Activated naive CD4-positive, alpha-beta T cell treated with anti-CD3 and anti-CD28 coated beads, Interleukin-2, amount 10 ng/mL, durations not matched to agents 7 days and 5 days (primary cell): ENCODE results near the gene FKBP7.
"Not testable (repeated sequence)": the region's sequence is repeated elsewhere in the genome, so short reads cannot be mapped to it uniquely, and the experiment has no call there.

Source experiments
- CTCF ChIA-PET: fragments of 350-600 bp; sonication (Branson Sonifier 250); formaldehyde crosslinking; loops from one replicate; lab custom pipeline; 2021; ENCODE audit warnings: antibody characterized with exemption; lab: Charles Lee
- DNase-seq: peaks from one replicate; pipeline ENCODE4 v3.0.0-alpha.2; 2020
- H3K27ac Mint-ChIP-seq: one replicate; pipeline ENCODE4 v1.8.0; 2021; ENCODE audit warnings: mild to moderate bottlenecking, moderate library complexity, mixed read lengths
- H3K27me3 Mint-ChIP-seq: one replicate; pipeline ENCODE4 v1.8.0; 2021; ENCODE audit warnings: mild to moderate bottlenecking, mixed read lengths
- H3K36me3 Mint-ChIP-seq: one replicate; pipeline ENCODE4 v1.8.0; 2021; ENCODE audit warnings: mixed read lengths
- H3K4me1 Mint-ChIP-seq: one replicate; pipeline ENCODE4 v1.8.0; 2021; ENCODE audit warnings: mixed read lengths
- H3K4me3 Mint-ChIP-seq: one replicate; pipeline ENCODE4 v1.8.0; 2021; ENCODE audit warnings: mild to moderate bottlenecking, moderate library complexity, mixed read lengths
- H3K9me3 Mint-ChIP-seq: one replicate; pipeline ENCODE4 v1.8.0; 2021; ENCODE audit warnings: mixed read lengths

FKBP7 gene

DNA sequence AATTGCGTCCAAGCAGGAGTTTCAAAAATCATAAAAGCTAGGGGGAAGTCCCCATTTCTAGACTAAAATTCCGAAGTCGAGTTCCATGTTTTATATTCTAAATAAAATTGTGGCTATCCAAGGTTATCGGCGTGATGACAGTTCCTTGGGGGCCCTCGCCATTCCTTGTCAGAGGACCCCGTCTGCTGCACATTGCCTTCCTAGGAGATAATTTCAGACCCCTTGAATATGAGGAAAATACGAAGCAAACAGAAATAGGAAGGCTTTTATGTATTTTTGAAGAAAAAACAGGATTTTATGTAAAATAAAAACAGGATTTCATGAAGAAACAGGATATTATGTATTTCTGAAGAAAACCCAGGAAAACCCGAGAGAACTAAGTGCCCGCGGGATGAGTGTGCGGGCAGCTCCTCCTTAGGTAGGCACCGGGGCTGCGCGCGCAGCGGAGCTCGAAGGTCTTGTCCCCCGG is 1.4 kb upstream of the FKBP7 start:
- Mint-ChIP-seq H3K4me3 (peak overlapping the region; percentile 94), H3K9me3 (no peaks in the 10 kb centered on the region), H3K27me3 (no peaks in the 10 kb centered on the region), H3K27ac (peak overlapping the region; percentile 99), H3K36me3 (peaks cover 3% of the 10 kb centered on the region), H3K4me1 (peaks cover 43% of the 10 kb centered on the region)
- no peak for DNase-seq
- CTCF ChIA-PET = interaction anchor here (1.1 to 1.7 kb wide), 2 partner anchors 27 to 43 kb away, joined by 3 to 6 read pairs; no protein-coding TSS in a partner anchor

GRCh38 chr2:178479275-178479616 is 846 bp upstream of the FKBP7 start:
- peaks cover 3% of the 10 kb centered on the region for H3K36me3 Mint-ChIP-seq
- CTCF ChIA-PET = interaction anchor here (1.1 to 1.7 kb wide), 2 partner anchors 28 to 43 kb away, joined by 3 to 6 read pairs; no protein-coding TSS in a partner anchor

GRCh38 chr2:178478130-178478438 is 316 bp downstream of the FKBP7 start:
- DNase-seq = peak; percentile 26
- Mint-ChIP-seq H3K36me3 (peaks cover 3% of the 10 kb centered on the region), H3K4me1 (peaks cover 43% of the 10 kb centered on the region), H3K9me3 (no peaks in the 10 kb centered on the region), H3K27me3 (no peaks in the 10 kb centered on the region), H3K4me3 (peak overlapping the region; percentile 94), H3K27ac (peak overlapping the region; percentile 99)
- CTCF ChIA-PET = no interaction called here

More at GRCh38 chr2:178479275-178479616, 846 bp upstream of the FKBP7 start:
- H3K27me3 Mint-ChIP-seq = no peaks in the 10 kb centered on the region
- no peak for DNase-seq
- peaks cover 43% of the 10 kb centered on the region for H3K4me1 Mint-ChIP-seq
- no peaks in the 10 kb centered on the region for H3K9me3 Mint-ChIP-seq
- peak overlapping the region; percentile 94 for H3K4me3 Mint-ChIP-seq
- peak overlapping the region; percentile 99 for H3K27ac Mint-ChIP-seq

DNA sequence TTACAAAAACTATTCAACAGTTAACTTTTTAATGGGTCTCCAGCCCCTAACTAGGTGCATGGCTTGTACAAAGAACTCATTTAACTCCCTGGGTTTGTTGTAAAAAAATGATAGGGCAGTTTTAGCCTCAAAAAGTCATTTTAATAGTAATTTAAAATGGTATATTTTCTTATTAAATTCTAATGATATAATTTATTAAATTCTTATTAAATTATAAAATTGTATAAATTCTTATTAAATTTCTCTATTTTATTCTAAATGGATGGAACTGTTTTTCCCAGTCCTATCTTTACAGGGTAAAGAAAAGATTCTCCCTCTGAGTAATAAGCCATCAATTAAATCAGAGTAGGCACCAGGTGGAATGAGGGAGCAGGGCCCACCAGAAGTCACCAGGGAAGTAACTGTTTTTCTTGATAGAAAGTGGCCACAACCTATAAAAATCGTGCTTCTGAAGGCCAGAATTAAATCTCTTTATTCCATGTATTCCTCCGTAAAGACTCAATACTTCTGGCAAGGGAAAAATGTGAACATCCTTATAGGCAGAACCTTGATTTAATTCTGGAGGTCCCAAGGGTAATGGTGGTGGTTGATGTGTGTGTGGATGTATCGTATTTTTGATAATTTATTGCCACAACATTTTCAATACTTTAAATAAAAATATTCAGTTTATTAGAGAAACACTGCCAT is 814 bp downstream of the FKBP7 start:
- H3K4me1 Mint-ChIP-seq = peaks cover 38% of the 10 kb centered on the region
- H3K27ac Mint-ChIP-seq = peak overlapping the region; percentile 99
- H3K9me3 Mint-ChIP-seq = no peaks in the 10 kb centered on the region
- CTCF ChIA-PET = no interaction called here
- H3K36me3 Mint-ChIP-seq = no peaks in the 10 kb centered on the region
- no peaks in the 10 kb centered on the region for H3K27me3 Mint-ChIP-seq
- peak overlapping the region; percentile 94 for H3K4me3 Mint-ChIP-seq
- no peak for DNase-seq

DNA sequence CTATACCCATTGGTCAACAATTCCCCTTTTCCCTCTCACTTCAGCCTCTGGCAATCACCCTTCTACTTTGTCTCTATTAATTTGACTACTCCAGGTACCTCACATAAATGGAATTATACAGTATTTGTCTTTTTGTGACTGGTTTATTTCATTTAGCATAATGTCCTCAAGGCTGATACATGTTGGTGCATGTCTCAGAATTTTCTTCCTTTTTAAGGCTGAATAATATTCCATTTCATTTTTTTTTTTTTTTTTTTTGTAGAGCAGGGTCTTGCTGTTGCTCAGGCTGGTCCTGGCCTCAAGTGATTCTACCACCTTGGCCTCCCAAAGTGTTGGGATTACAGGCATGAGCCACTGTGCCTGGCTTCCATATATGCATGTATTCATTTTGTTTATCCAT is 1.9 kb downstream of the FKBP7 start:
- CTCF ChIA-PET = interaction anchor here (1.1 kb wide), 1 partner anchor 9 kb away, joined by 3 read pairs; no protein-coding TSS in a partner anchor
- H3K4me3 Mint-ChIP-seq = no peak overlapping the region
- H3K4me1 Mint-ChIP-seq = peaks cover 27% of the 10 kb centered on the region

DNA sequence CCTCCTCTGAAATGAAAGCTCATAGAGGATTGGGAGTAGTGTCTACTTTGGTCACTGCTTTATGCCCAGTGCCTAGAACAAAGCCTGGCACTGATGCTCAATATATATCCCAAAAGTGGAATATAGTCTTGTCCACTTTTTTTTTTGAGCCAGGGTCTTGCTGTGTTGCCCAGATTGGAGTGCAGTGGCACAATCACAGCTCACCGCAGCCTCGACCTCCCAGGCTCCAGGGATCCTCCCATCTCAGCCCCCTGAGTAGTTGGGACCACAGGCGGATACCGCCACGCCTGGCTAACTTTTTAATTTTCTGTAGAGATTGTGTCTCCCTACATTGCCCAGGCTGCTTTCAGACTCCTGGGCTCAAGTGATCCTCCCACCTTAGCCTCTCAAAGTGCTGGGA is 3.8 kb downstream of the FKBP7 start:
- H3K27ac Mint-ChIP-seq = no peak overlapping the region
- CTCF ChIA-PET = no interaction called here
- H3K27me3 Mint-ChIP-seq = no peaks in the 10 kb centered on the region
- H3K36me3 Mint-ChIP-seq = no peaks in the 10 kb centered on the region
- H3K4me1 Mint-ChIP-seq = peaks cover 18% of the 10 kb centered on the region
- no peak overlapping the region for H3K4me3 Mint-ChIP-seq
- H3K9me3 Mint-ChIP-seq = no peaks in the 10 kb centered on the region
- no peak for DNase-seq

More for the DNA sequence above, 1.9 kb downstream of the FKBP7 start:
- H3K27me3 Mint-ChIP-seq = no peaks in the 10 kb centered on the region
- H3K36me3 Mint-ChIP-seq = no peaks in the 10 kb centered on the region
- H3K9me3 Mint-ChIP-seq = no peaks in the 10 kb centered on the region
- DNase-seq = no peak
- no peak overlapping the region for H3K27ac Mint-ChIP-seq

DNA sequence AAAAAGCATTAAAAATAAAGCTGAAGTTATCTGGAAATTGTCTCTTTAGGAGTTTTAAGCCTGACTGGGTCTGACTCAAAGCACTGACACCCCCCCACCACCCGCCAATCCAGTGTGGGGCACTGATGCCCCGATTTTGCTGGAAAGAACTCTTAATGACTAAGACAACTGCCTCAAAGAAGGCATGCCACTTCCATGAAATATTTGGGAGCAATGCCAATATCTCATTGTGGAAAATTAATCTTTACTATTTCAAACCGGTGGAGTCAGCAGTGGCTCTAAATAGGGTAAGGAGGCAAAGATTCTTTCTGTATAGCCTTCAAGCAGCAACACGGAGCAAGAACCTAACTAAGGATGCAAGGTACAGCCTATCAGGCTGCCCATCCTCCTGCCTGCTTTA is 4.5 kb downstream of the FKBP7 start:
- Mint-ChIP-seq H3K27me3 (no peaks in the 10 kb centered on the region), H3K36me3 (no peaks in the 10 kb centered on the region), H3K9me3 (no peaks in the 10 kb centered on the region), H3K4me1 (peaks cover 12% of the 10 kb centered on the region), H3K4me3 (no peak overlapping the region), H3K27ac (no peak overlapping the region)
- no peak for DNase-seq
- CTCF ChIA-PET = no interaction called here

GRCh38 chr2:178473373-178473772 is 5.0 kb downstream of the FKBP7 start:
- DNase-seq = no peak
- CTCF ChIA-PET = no interaction called here
- H3K36me3 Mint-ChIP-seq = no peaks in the 10 kb centered on the region
- no peak overlapping the region for H3K4me3 Mint-ChIP-seq
- H3K9me3 Mint-ChIP-seq = no peaks in the 10 kb centered on the region
- peaks cover 9% of the 10 kb centered on the region for H3K4me1 Mint-ChIP-seq
- H3K27ac Mint-ChIP-seq = no peak overlapping the region
- no peaks in the 10 kb centered on the region for H3K27me3 Mint-ChIP-seq

DNA sequence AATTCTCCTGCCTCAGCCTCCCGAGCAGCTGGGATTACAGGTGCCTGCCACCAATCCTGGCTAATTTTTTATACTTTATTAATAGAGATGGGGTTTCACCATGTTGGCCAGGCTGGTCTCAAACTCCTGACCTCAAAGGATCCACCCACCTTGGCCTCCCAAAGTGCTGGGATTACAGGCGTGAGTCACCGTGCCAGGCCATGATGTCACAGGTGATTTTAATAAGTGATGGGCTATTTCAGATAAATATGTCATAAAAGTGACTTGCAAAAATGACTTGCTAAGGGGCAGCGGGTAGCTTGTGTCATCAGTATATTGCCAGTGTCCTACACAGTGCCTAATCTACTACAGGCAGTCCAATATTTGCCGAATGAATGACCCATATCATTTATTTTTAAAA is 7.1 kb downstream of the FKBP7 start:
- H3K27me3 Mint-ChIP-seq, CTCF ChIA-PET, H3K27ac Mint-ChIP-seq, H3K4me1 Mint-ChIP-seq, H3K36me3 Mint-ChIP-seq, DNase-seq, H3K4me3 Mint-ChIP-seq, H3K9me3 Mint-ChIP-seq: not testable (repeated sequence)

GRCh38 chr2:178469219-178469849 is 9.1 kb downstream of the FKBP7 start:
- Mint-ChIP-seq H3K36me3 (peaks cover 3% of the 10 kb centered on the region), H3K4me1 (no peaks in the 10 kb centered on the region), H3K27ac (no peak overlapping the region), H3K9me3 (no peaks in the 10 kb centered on the region), H3K27me3 (no peaks in the 10 kb centered on the region), H3K4me3 (no peak overlapping the region)
- CTCF ChIA-PET = no interaction called here
- DNase-seq = no peak

- DNase-seq = no peak
- peaks cover 20% of the 10 kb centered on the region for H3K27me3 Mint-ChIP-seq
- H3K36me3 Mint-ChIP-seq = no peaks in the 10 kb centered on the region
- no peaks in the 10 kb centered on the region for H3K9me3 Mint-ChIP-seq
- CTCF ChIA-PET = no interaction called here
- no peaks in the 10 kb centered on the region for H3K4me1 Mint-ChIP-seq
- H3K4me3 Mint-ChIP-seq = no peak overlapping the region
- H3K27ac Mint-ChIP-seq = no peak overlapping the region
These were observed 21.0 kb downstream of the FKBP7 start for GRCh38 chr2:178457390-178457886.

- H3K36me3 Mint-ChIP-seq = no peaks in the 10 kb centered on the region
- H3K9me3 Mint-ChIP-seq = no peaks in the 10 kb centered on the region
- no peak for DNase-seq
- H3K27me3 Mint-ChIP-seq = peaks cover 20% of the 10 kb centered on the region
- CTCF ChIA-PET = no interaction called here
- peaks cover 5% of the 10 kb centered on the region for H3K4me1 Mint-ChIP-seq
- no peak overlapping the region for H3K4me3 Mint-ChIP-seq
- no peak overlapping the region for H3K27ac Mint-ChIP-seq
These were observed 22.5 kb downstream of the FKBP7 start for GRCh38 chr2:178455947-178456346.

DNA sequence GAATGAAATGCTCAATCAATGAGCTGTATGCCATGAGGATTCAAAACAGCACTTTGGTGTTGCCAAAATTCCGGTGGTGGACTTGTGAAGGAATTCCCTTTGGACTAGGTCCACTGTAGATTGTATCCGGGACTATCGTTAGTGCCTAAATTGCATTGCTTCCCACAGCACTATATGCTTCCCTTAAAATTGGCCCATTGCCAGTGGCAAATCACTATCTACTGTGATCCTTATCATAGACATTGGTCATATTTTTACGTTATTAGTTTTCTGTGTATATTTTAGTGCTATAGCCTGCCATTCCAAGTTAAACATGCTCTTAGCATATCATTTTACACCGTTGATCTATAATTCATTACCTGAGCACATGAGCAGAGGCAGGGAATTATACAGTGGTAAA is 25.5 kb downstream of the FKBP7 start:
- Mint-ChIP-seq H3K4me3 (no peak overlapping the region), H3K36me3 (peaks cover 12% of the 10 kb centered on the region), H3K27me3 (peaks cover 20% of the 10 kb centered on the region), H3K9me3 (no peaks in the 10 kb centered on the region), H3K27ac (no peak overlapping the region), H3K4me1 (peaks cover 30% of the 10 kb centered on the region)
- CTCF ChIA-PET = interaction anchor here (1.6 kb wide), 1 partner anchor 247 kb away, joined by 3 read pairs; no protein-coding TSS in a partner anchor
- no peak for DNase-seq

DNA sequence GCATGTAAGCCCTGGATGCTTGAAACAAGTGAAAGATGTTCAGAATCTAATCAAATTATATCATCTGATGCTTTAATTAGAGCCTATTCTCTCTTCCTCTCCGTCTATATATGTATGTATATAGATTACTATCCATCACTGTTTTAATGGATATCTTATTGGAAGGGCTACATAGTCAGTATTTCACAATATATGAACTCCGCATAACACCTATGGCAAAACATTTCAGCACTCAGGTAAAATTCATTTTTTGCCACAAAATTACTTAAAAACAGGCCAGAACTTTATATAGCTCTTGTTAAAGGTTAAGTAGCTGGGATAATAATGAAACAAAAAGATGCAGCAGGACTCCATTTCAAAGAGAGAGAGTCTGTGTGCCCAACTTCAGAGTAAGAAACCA is 26.1 kb downstream of the FKBP7 start:
- H3K4me3 Mint-ChIP-seq = peak overlapping the region; percentile 4
- CTCF ChIA-PET = no interaction called here
- peaks cover 16% of the 10 kb centered on the region for H3K27me3 Mint-ChIP-seq
- peaks cover 31% of the 10 kb centered on the region for H3K4me1 Mint-ChIP-seq
- H3K9me3 Mint-ChIP-seq = no peaks in the 10 kb centered on the region
- peaks cover 13% of the 10 kb centered on the region for H3K36me3 Mint-ChIP-seq
- DNase-seq = no peak
- no peak overlapping the region for H3K27ac Mint-ChIP-seq
